Measurements from ENCODE around the gene MYL5.

- TF ChIP-seq POLR2AphosphoS5 (IDR thresholded peaks at IDR 0.05; ENCODE audit: low read depth, low read length) (no peak), POLR2A (IDR thresholded peaks at IDR 0.05; ENCODE audit: low read depth, low read length) (no peak), TAF1 (IDR thresholded peaks at IDR 0.05; ENCODE audit: borderline replicate concordance, low read depth, low read length) (no peak)
Observed at GRCh38 chr4:727576-727975, 53.2 kb downstream of the MYL5 start.

Measured in GM12892 (cell line).